ENCODE data around the gene SHISA6. TPM values are rescaled to one million over a fixed set of nuclear protein-coding genes. Genes with fewer than 3 reads are reported as not detected.

The SHISA6 gene
- total RNA-seq, 1 donor from 2014 or later, result 11.0 TPM

- ATAC-seq (no peak), DNase-seq (ENCODE audit: low spot score) (no peak)
- intact Hi-C loops (cut with DNase I), result no loop called here
Observed at GRCh38 chr17:11488407-11488806, 247.4 kb downstream of the SHISA6 start.

GRCh38 chr17:11490171-11490755 lies 249.2 kb downstream of the SHISA6 start:
- ATAC-seq, result no peak

GRCh38 chr17:11492511-11492910 lies 251.5 kb downstream of the SHISA6 start:
- ATAC-seq, result no peak
- no peak for DNase-seq (ENCODE audit: low spot score)
- intact Hi-C loops (cut with DNase I), result no loop called here

More at GRCh38 chr17:11490171-11490755, 249.2 kb downstream of the SHISA6 start:
- intact Hi-C loops (cut with DNase I), result no loop called here
- no peak for DNase-seq (ENCODE audit: low spot score)

GRCh38 chr17:11493936-11494335 lies 252.9 kb downstream of the SHISA6 start:
- ATAC-seq, result no peak
- DNase-seq (ENCODE audit: low spot score), result no peak
- intact Hi-C loops (cut with DNase I), result no loop called here

GRCh38 chr17:11495613-11496012 lies 254.6 kb downstream of the SHISA6 start:
- intact Hi-C loops (cut with DNase I), result no loop called here
- no peak for DNase-seq (ENCODE audit: low spot score)
- ATAC-seq, result no peak

GRCh38 chr17:11499881-11500280 lies 258.9 kb downstream of the SHISA6 start:
- intact Hi-C loops (cut with DNase I), result no loop called here
- no peak for DNase-seq (ENCODE audit: low spot score)
- ATAC-seq, result no peak

- DNase-seq (ENCODE audit: low spot score) (no peak), ATAC-seq (no peak)
- intact Hi-C loops (cut with DNase I), result no loop called here
Observed at GRCh38 chr17:11503308-11504035, 262.5 kb downstream of the SHISA6 start.

- no peak for DNase-seq (ENCODE audit: low spot score)
- intact Hi-C loops (cut with DNase I), result no loop called here
- ATAC-seq, result no peak
Observed at GRCh38 chr17:11506635-11507034, 265.6 kb downstream of the SHISA6 start.

- DNase-seq (ENCODE audit: low spot score) (no peak), ATAC-seq (no peak)
- intact Hi-C loops (cut with DNase I), result no loop called here
Observed at GRCh38 chr17:11511696-11512095, 270.7 kb downstream of the SHISA6 start.

- intact Hi-C loops (cut with DNase I), result no loop called here
- ATAC-seq, result no peak
Observed at GRCh38 chr17:11514565-11514964, 273.6 kb downstream of the SHISA6 start.

GRCh38 chr17:11514981-11515680 lies 274.1 kb downstream of the SHISA6 start:
- intact Hi-C loops (cut with DNase I), result no loop called here
- no peak for ATAC-seq
- DNase-seq (ENCODE audit: low spot score), result no peak

More at GRCh38 chr17:11514565-11514964, 273.6 kb downstream of the SHISA6 start:
- no peak for DNase-seq (ENCODE audit: low spot score)

GRCh38 chr17:11515901-11516300 lies 274.9 kb downstream of the SHISA6 start:
- DNase-seq (ENCODE audit: low spot score), result no peak
- intact Hi-C loops (cut with DNase I), result no loop called here
- ATAC-seq, result no peak

GRCh38 chr17:11535231-11535630 lies 294.2 kb downstream of the SHISA6 start:
- DNase-seq (ENCODE audit: low spot score) (no peak), ATAC-seq (no peak)
- intact Hi-C loops (cut with DNase I), result no loop called here

GRCh38 chr17:11538366-11538765 lies 297.4 kb downstream of the SHISA6 start:
- ATAC-seq (no peak), DNase-seq (ENCODE audit: low spot score) (no peak)
- intact Hi-C loops (cut with DNase I), result no loop called here

GRCh38 chr17:11539637-11540036 lies 298.6 kb downstream of the SHISA6 start:
- intact Hi-C loops (cut with DNase I), result no loop called here
- DNase-seq (ENCODE audit: low spot score) (no peak), ATAC-seq (no peak)

- DNase-seq (ENCODE audit: low spot score) (no peak), ATAC-seq (no peak)
- intact Hi-C loops (cut with DNase I), result no loop called here
Observed at GRCh38 chr17:11545002-11545401, 304.0 kb downstream of the SHISA6 start.

GRCh38 chr17:11545696-11546095 lies 304.7 kb downstream of the SHISA6 start:
- intact Hi-C loops (cut with DNase I), result no loop called here
- DNase-seq (ENCODE audit: low spot score) (no peak), ATAC-seq (no peak)

GRCh38 chr17:11547853-11548252 lies 306.8 kb downstream of the SHISA6 start:
- DNase-seq (ENCODE audit: low spot score) (no peak), ATAC-seq (no peak)
- intact Hi-C loops (cut with DNase I), result no loop called here

- no peak for DNase-seq (ENCODE audit: low spot score)
- intact Hi-C loops (cut with DNase I), result no loop called here
- no peak for ATAC-seq
Observed at GRCh38 chr17:11548398-11548797, 307.4 kb downstream of the SHISA6 start.

GRCh38 chr17:11550431-11550830 lies 309.4 kb downstream of the SHISA6 start:
- intact Hi-C loops (cut with DNase I), result no loop called here
- DNase-seq (ENCODE audit: low spot score), result no peak
- no peak for ATAC-seq
